Stomach (tissue), 4 donors: Measurements from ENCODE around the gene CUL4A.
"Not testable (repeated sequence)": the region's sequence is repeated elsewhere in the genome, so short reads cannot be mapped to it uniquely, and the experiment has no call there.

Source experiments
- CTCF ChIP-seq, 7 experiments: fragments of 450-650 bp in 4 of 7; fragments of 200-600 bp in 3 of 7; sonication (generic) in 3 of 7; IDR thresholded peaks; one replicate each; pipeline ENCODE4 v1.5.1; 2016 to 2019; ENCODE audit warnings: antibody characterized with exemption in 7 of 7, control low read depth in 2 of 7, mild to moderate bottlenecking in 1 of 7
- EP300 ChIP-seq: sonication (generic); formaldehyde crosslinking; IDR thresholded peaks from one replicate; pipeline ENCODE4 v1.6.1; 2017; ENCODE audit warnings: antibody characterized with exemption

DNA sequence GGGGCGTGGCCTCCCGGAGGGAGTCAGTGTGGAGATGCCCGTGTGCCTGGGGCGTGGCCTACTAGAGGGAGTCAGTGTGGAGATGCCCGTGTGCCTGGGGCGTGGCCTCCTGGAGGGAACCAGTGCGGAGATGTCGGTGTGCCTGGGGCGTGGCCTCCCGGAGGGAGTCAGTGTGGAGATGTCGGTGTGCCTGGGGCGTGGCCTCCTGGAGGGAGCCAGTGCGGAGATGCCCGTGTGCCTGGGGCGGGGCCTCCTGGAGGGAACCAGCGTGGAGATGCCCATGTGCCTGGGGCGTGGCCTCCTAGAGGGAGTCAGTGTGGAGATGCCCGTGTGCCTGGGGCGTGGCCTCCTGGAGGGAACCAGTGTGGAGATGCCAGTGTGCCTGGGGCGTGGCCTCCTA lies 104.7 kb downstream of the CUL4A start:
- not testable (repeated sequence) for TF ChIP-seq CTCF (IDR thresholded peaks at IDR 0.05); EP300
